ENCODE measurements around the gene AOAH. TPM values are rescaled to one million over a fixed set of nuclear protein-coding genes. Genes with fewer than 3 reads are reported as not detected.
"Not testable (repeated sequence)": the region's sequence is repeated elsewhere in the genome, so short reads cannot be mapped to it uniquely, and the experiment has no call there.

Gene AOAH
- total RNA-seq, 1 experiment from 2014 or later, result not detected

DNA sequence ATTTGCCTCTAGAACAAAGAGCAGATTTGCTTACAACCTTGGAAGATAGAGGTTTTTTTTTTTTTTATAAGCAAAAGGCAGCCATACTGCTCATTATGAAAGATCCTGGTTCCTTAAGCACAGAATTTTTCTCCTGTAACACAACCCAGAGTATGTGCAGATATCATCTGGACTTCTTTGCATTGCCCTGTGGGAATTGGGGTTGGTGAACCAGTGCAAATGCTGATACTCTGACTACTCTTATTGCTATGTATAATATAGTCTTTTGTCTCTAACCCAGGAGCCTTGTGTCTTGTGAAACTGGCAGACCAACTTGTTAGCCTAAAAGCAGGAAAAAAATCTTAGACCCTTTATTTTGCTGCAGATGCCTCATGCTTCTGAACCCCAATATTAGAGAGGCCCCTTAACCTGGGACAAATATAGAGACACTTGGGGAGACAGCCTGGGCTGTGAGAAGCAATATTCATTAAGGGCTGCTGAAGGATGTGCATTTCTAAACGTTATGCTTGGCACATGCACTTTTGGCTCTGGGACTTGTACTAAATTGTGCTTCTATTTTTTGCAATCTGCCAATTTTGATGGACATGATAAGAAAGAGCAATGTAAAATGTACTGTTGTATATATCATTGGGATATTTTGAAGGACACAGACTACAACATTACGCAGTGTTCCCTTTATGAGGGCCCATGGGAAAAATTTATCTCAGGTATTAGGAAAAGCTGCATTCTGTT, 255.8 kb downstream of the AOAH start:
- intact Hi-C loops (cut with micrococcal nuclease; ENCODE audit: unreplicated experiment), result no loop called here
- ChIA-PET CTCF (no interaction called here), POLR2A (ENCODE audit: low non-redundant PET) (no interaction called here)
- no peak for DNase-seq (ENCODE audit: low spot score)
- Histone ChIP-seq H3K27ac (ENCODE audit: low read depth, low read length, poor library complexity, severe bottlenecking) (no peak overlapping the region), H3K27me3 (replicated peaks; ENCODE audit: insufficient read depth, low read depth, low read length, poor library complexity) (no peaks in the 10 kb centered on the region), H3K9me3 (ENCODE audit: low read depth, low read length, poor library complexity, severe bottlenecking) (no peaks in the 10 kb centered on the region), H3K4me1 (ENCODE audit: insufficient read depth, low read length, poor library complexity, severe bottlenecking) (no peaks in the 10 kb centered on the region), H3K36me3 (ENCODE audit: insufficient read depth, low read length, poor library complexity, severe bottlenecking) (no peaks in the 10 kb centered on the region), H3K4me3 (ENCODE audit: low read depth, low read length, poor library complexity, severe bottlenecking) (no peak overlapping the region)
- BruUV-seq (replicated peaks), result no TSS peak
- no peak for TF ChIP-seq EZH2 (IDR thresholded peaks at IDR 0.05; ENCODE audit: borderline replicate concordance, low read depth, low read length, poor library complexity, severe bottlenecking)
- TF ChIP-seq, protein P1, sequence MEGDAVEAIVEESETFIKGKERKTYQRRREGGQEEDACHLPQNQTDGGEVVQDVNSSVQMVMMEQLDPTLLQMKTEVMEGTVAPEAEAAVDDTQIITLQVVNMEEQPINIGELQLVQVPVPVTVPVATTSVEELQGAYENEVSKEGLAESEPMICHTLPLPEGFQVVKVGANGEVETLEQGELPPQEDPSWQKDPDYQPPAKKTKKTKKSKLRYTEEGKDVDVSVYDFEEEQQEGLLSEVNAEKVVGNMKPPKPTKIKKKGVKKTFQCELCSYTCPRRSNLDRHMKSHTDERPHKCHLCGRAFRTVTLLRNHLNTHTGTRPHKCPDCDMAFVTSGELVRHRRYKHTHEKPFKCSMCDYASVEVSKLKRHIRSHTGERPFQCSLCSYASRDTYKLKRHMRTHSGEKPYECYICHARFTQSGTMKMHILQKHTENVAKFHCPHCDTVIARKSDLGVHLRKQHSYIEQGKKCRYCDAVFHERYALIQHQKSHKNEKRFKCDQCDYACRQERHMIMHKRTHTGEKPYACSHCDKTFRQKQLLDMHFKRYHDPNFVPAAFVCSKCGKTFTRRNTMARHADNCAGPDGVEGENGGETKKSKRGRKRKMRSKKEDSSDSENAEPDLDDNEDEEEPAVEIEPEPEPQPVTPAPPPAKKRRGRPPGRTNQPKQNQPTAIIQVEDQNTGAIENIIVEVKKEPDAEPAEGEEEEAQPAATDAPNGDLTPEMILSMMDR (conservative IDR thresholded peaks at IDR 0.05; ENCODE audit: low read depth, low read length), result no peak

DNA sequence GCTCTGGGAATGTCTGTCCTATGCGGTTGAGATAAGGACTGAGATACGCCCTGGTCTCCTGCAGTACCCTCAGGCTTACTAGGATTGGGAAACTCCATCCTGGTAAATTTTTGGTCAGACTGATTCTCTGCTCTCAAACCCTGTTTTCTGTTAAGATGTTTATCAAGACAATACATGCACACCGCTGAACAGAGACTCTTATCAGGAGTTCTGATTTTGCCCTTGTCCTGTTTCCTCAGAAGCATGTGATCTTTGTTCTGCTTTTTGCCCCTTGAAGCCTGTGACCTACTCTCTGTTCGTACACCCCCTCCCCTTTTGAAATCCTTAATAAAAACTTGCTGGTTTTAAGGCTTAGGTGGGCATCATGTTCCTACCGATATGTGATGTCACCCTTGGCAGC, 258.3 kb downstream of the AOAH start:
- H3K4me3 ChIP-seq (ENCODE audit: low read depth, low read length, poor library complexity, severe bottlenecking); H3K36me3 ChIP-seq (ENCODE audit: insufficient read depth, low read length, poor library complexity, severe bottlenecking); H3K4me1 ChIP-seq (ENCODE audit: insufficient read depth, low read length, poor library complexity, severe bottlenecking); DNase-seq (ENCODE audit: low spot score); CTCF ChIA-PET; H3K27me3 ChIP-seq (replicated peaks; ENCODE audit: insufficient read depth, low read depth, low read length, poor library complexity); intact Hi-C loops (cut with micrococcal nuclease; ENCODE audit: unreplicated experiment); H3K27ac ChIP-seq (ENCODE audit: low read depth, low read length, poor library complexity, severe bottlenecking); BruUV-seq (replicated peaks); H3K9me3 ChIP-seq (ENCODE audit: low read depth, low read length, poor library complexity, severe bottlenecking); POLR2A ChIA-PET (ENCODE audit: low non-redundant PET): not testable (repeated sequence)

DNA sequence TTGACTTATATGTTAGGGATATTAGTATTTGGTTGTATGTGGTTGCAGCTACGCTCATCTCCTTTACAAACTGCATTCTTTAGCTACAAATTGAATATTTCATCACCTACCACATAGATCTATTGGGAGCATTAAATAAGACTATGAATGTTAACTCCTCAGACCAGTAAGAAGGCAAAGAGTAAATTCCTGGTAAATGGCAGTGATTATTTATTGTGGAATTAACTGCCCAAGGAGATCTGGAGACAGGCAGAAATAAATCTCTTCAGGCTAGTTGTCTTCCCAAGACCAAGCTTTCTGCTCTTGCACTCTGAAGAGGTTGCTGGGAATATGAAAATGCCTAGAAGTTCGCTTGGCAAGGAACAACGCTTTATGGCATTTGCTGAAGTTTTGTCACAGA, 260.0 kb downstream of the AOAH start:
- intact Hi-C loops (cut with micrococcal nuclease; ENCODE audit: unreplicated experiment), result no loop called here
- ChIA-PET CTCF (no interaction called here), POLR2A (ENCODE audit: low non-redundant PET) (no interaction called here)
- no peak for DNase-seq (ENCODE audit: low spot score)
- H3K36me3 ChIP-seq (ENCODE audit: insufficient read depth, low read length, poor library complexity, severe bottlenecking), result no peaks in the 10 kb centered on the region
- no peaks in the 10 kb centered on the region for H3K9me3 ChIP-seq (ENCODE audit: low read depth, low read length, poor library complexity, severe bottlenecking)
- H3K4me3 ChIP-seq (ENCODE audit: low read depth, low read length, poor library complexity, severe bottlenecking), result no peak overlapping the region
- no TSS peak for BruUV-seq (replicated peaks)
- no peaks in the 10 kb centered on the region for H3K27me3 ChIP-seq (replicated peaks; ENCODE audit: insufficient read depth, low read depth, low read length, poor library complexity)
- H3K4me1 ChIP-seq (ENCODE audit: insufficient read depth, low read length, poor library complexity, severe bottlenecking), result no peaks in the 10 kb centered on the region
- H3K27ac ChIP-seq (ENCODE audit: low read depth, low read length, poor library complexity, severe bottlenecking), result no peak overlapping the region
- TF ChIP-seq, protein P1 (conservative IDR thresholded peaks at IDR 0.05; ENCODE audit: low read depth, low read length), result no peak
- no peak for TF ChIP-seq EZH2 (IDR thresholded peaks at IDR 0.05; ENCODE audit: borderline replicate concordance, low read depth, low read length, poor library complexity, severe bottlenecking)
